Neural progenitor cell (in vitro differentiated cells): ENCODE measurements around the gene KRTAP16-1. TPM values are rescaled to one million over a fixed set of nuclear protein-coding genes. Genes with fewer than 3 reads are reported as not detected.

ENCODE experiments used
- DNase-seq: peaks from one replicate; pipeline ENCODE4 v3.0.0-alpha.2; 2016; ENCODE audit warnings: low spot score
- H2AFZ ChIP-seq: fragments of 200-600 bp; sonication (generic); replicated peaks from 2 replicates; pipeline ENCODE4 v1.6.1; 2016; ENCODE audit warnings: antibody characterized with exemption
- H3F3A ChIP-seq: fragments of 200-600 bp; sonication (generic); 2 replicates; pipeline ENCODE4 v1.6.1; 2016; ENCODE audit warnings: antibody characterized with exemption, low read depth
- H3K27ac ChIP-seq: fragments of 200-600 bp; sonication (generic); 2 replicates; pipeline ENCODE4 v1.5.1; 2016; ENCODE audit warnings: mild to moderate bottlenecking
- H3K27me3 ChIP-seq: fragments of 200-600 bp; sonication (generic); 2 replicates; pipeline ENCODE4 v1.6.1; 2016; ENCODE audit warnings: mild to moderate bottlenecking, moderate library complexity
- H3K36me3 ChIP-seq: fragments of 200-600 bp; sonication (generic); 2 replicates; pipeline ENCODE4 v1.5.1; 2016
- H3K4me1 ChIP-seq: fragments of 200-600 bp; sonication (generic); 2 replicates; pipeline ENCODE4 v1.6.1; 2016; ENCODE audit warnings: mixed run types
- H3K4me2 ChIP-seq: fragments of 200-600 bp; sonication (generic); 2 replicates; pipeline ENCODE4 v1.6.1; 2016
- H3K4me3 ChIP-seq: fragments of 200-600 bp; sonication (generic); 2 replicates; pipeline ENCODE4 v1.5.1; 2016
- H3K79me2 ChIP-seq: fragments of 200-600 bp; sonication (generic); 2 replicates; pipeline ENCODE4 v1.6.1; 2016; ENCODE audit warnings: low read depth
- H3K9ac ChIP-seq: fragments of 200-600 bp; sonication (generic); 2 replicates; pipeline ENCODE4 v1.6.1; 2016
- H3K9me3 ChIP-seq: fragments of 200-600 bp; sonication (generic); 2 replicates; pipeline ENCODE4 v1.5.1; 2016; ENCODE audit warnings: low read depth
- H4K20me1 ChIP-seq: fragments of 200-600 bp; sonication (generic); 2 replicates; pipeline ENCODE4 v1.6.1; 2016; ENCODE audit warnings: low read depth
- H3K27ac Mint-ChIP-seq: 3 replicates; pipeline ENCODE4 v1.8.0; 2021; ENCODE audit warnings: mixed read lengths
- H3K27me3 Mint-ChIP-seq: 2 replicates; pipeline ENCODE4 v1.8.0; 2022; ENCODE audit warnings: low read depth, mild to moderate bottlenecking, inconsistent platforms, moderate library complexity, mixed read lengths; ENCODE audit not compliant: insufficient read depth
- H3K36me3 Mint-ChIP-seq: 3 replicates; pipeline ENCODE4 v1.8.0; 2021; ENCODE audit warnings: mixed read lengths
- H3K4me1 Mint-ChIP-seq: 3 replicates; pipeline ENCODE4 v1.8.0; 2021; ENCODE audit warnings: mixed read lengths
- H3K4me3 Mint-ChIP-seq: 3 replicates; pipeline ENCODE4 v1.8.0; 2021; ENCODE audit warnings: mild to moderate bottlenecking, moderate library complexity, mixed read lengths
- H3K9me3 Mint-ChIP-seq: 3 replicates; pipeline ENCODE4 v1.8.0; 2020; ENCODE audit warnings: mixed read lengths
- EZH2 ChIP-seq: fragments of 200-600 bp; sonication (generic); IDR thresholded peaks from 2 replicates; pipeline ENCODE4 v1.6.1; 2017; ENCODE audit warnings: antibody characterized with exemption, mild to moderate bottlenecking, moderate library complexity
- EZH2phosphoT487 ChIP-seq: fragments of 200-600 bp; sonication (generic); IDR thresholded peaks from 2 replicates; pipeline ENCODE4 v1.6.1; 2017; ENCODE audit warnings: antibody characterized with exemption
- total RNA-seq: library from RNA; depleted of rRNA; stranded (reverse); fragments of >200 nt; gene quantifications from 2 replicates; pipeline ENCODE4 v1.2.3, GENCODE V29; 2015; ENCODE audit warnings: low replicate concordance
- TF ChIP-seq, protein P1 (sequence below): fragments of 200-600 bp; sonication (generic); IDR thresholded peaks from 2 replicates; pipeline ENCODE4 v1.5.1; 2017; ENCODE audit warnings: antibody characterized with exemption, mild to moderate bottlenecking

The KRTAP16-1 gene
- total RNA-seq, 1 donor from 2014 or later = not detected

DNA sequence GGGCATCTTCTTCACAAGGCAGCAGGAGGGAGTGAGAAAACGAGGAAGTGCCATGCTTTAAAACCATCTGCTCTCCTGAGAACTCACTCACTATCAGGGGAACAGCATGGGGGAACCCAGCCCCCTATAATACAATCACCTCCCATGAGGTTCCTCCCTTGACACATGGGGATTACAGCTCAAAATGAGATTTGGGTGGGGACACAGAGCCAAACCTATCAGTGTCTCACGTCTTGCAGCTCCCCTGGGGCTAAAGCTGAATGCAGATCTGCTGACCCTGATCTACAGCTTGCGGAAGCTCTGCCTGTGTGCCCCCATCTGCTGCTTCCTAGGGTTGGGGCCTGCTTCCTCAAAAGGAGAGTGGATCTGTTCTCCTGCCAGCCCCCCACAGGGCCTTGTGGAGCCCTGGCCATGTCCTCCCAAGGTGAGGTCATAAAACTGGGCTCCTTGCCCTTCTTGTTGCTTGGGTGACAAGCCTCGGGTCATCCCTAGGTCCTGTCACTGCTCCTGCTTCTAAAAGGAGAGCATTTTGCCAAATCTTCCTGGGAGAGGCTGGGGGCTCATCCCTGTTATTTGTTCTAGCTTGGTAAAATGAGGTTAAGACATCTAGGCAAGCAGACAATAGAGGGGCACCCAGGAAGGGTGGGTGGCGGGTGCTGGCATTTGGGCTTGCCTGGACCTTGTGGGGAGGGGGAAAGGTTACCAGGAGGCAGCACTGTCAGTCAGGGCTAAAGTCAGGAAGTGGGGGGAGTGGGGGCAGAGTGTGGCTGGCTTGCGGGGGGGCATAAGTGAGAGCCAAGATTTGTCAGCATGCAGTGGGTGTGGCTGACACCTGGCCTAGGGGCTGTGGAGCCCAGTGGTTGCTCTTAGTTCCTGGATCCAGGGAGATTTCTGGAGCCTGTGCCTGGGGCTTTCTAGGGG is 25.5 kb upstream of the KRTAP16-1 start:
- no peaks in the 10 kb centered on the region for H3K4me1 ChIP-seq
- Mint-ChIP-seq H3K27ac (no peak overlapping the region), H3K36me3 (no peaks in the 10 kb centered on the region), H3K27me3 (peaks cover 4% of the 10 kb centered on the region), H3K4me1 (peaks cover 6% of the 10 kb centered on the region), H3K9me3 (no peaks in the 10 kb centered on the region), H3K4me3 (no peak overlapping the region)
- no peak overlapping the region for H2AFZ ChIP-seq
- DNase-seq = no peak
- no peaks in the 10 kb centered on the region for H3K27me3 ChIP-seq
- H3K79me2 ChIP-seq = no peaks in the 10 kb centered on the region
- no peaks in the 10 kb centered on the region for H4K20me1 ChIP-seq
- no peak overlapping the region for H3K4me2 ChIP-seq
- no peak overlapping the region for H3K9ac ChIP-seq
- H3F3A ChIP-seq = no peaks in the 10 kb centered on the region
- no peaks in the 10 kb centered on the region for H3K9me3 ChIP-seq
- no peaks in the 10 kb centered on the region for H3K36me3 ChIP-seq
- no peak overlapping the region for H3K4me3 ChIP-seq
- H3K27ac ChIP-seq = no peak overlapping the region
- TF ChIP-seq, protein P1, sequence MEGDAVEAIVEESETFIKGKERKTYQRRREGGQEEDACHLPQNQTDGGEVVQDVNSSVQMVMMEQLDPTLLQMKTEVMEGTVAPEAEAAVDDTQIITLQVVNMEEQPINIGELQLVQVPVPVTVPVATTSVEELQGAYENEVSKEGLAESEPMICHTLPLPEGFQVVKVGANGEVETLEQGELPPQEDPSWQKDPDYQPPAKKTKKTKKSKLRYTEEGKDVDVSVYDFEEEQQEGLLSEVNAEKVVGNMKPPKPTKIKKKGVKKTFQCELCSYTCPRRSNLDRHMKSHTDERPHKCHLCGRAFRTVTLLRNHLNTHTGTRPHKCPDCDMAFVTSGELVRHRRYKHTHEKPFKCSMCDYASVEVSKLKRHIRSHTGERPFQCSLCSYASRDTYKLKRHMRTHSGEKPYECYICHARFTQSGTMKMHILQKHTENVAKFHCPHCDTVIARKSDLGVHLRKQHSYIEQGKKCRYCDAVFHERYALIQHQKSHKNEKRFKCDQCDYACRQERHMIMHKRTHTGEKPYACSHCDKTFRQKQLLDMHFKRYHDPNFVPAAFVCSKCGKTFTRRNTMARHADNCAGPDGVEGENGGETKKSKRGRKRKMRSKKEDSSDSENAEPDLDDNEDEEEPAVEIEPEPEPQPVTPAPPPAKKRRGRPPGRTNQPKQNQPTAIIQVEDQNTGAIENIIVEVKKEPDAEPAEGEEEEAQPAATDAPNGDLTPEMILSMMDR = no peak
- TF ChIP-seq EZH2phosphoT487 (no peak), EZH2 (no peak)

- Histone ChIP-seq H3K36me3 (no peaks in the 10 kb centered on the region), H3K4me2 (no peak overlapping the region), H3K27me3 (no peaks in the 10 kb centered on the region), H2AFZ (no peak overlapping the region), H3K9me3 (no peaks in the 10 kb centered on the region), H3K9ac (no peak overlapping the region), H3K4me1 (no peaks in the 10 kb centered on the region), H3K4me3 (no peak overlapping the region), H3F3A (no peaks in the 10 kb centered on the region), H4K20me1 (no peaks in the 10 kb centered on the region), H3K27ac (no peak overlapping the region), H3K79me2 (no peaks in the 10 kb centered on the region)
- DNase-seq = no peak
- Mint-ChIP-seq H3K36me3 (no peaks in the 10 kb centered on the region), H3K27me3 (peaks cover 4% of the 10 kb centered on the region), H3K4me1 (peaks cover 6% of the 10 kb centered on the region), H3K9me3 (no peaks in the 10 kb centered on the region), H3K27ac (no peak overlapping the region), H3K4me3 (no peak overlapping the region)
- TF ChIP-seq EZH2 (no peak), EZH2phosphoT487 (no peak)
- TF ChIP-seq, protein P1 = no peak
These were observed 24.7 kb upstream of the KRTAP16-1 start for GRCh38 chr17:41333836-41334235.

GRCh38 chr17:41333098-41333497 is 24.0 kb upstream of the KRTAP16-1 start:
- no peak overlapping the region for H3K27ac Mint-ChIP-seq
- DNase-seq = no peak

More at GRCh38 chr17:41333098-41333497, 24.0 kb upstream of the KRTAP16-1 start:
- TF ChIP-seq EZH2phosphoT487 (no peak), EZH2 (no peak)
- TF ChIP-seq, protein P1 = no peak
- peaks cover 6% of the 10 kb centered on the region for H3K4me1 Mint-ChIP-seq
- Histone ChIP-seq H3K4me1 (no peaks in the 10 kb centered on the region), H3K79me2 (no peaks in the 10 kb centered on the region), H3K36me3 (no peaks in the 10 kb centered on the region), H4K20me1 (no peaks in the 10 kb centered on the region), H3K27me3 (no peaks in the 10 kb centered on the region), H3K27ac (no peak overlapping the region), H3K9me3 (no peaks in the 10 kb centered on the region), H3K4me3 (no peak overlapping the region), H2AFZ (no peak overlapping the region), H3F3A (no peaks in the 10 kb centered on the region), H3K4me2 (no peak overlapping the region), H3K9ac (no peak overlapping the region)
- no peaks in the 10 kb centered on the region for H3K9me3 Mint-ChIP-seq
- H3K4me3 Mint-ChIP-seq = peak overlapping the region; percentile 35
- H3K27me3 Mint-ChIP-seq = peaks cover 4% of the 10 kb centered on the region
- H3K36me3 Mint-ChIP-seq = no peaks in the 10 kb centered on the region
